Hematopoietic multipotent progenitor cell (in vitro differentiated cells): Measurements from ENCODE around the gene UGT2B17. TPM values are rescaled to one million over a fixed set of nuclear protein-coding genes. Genes with fewer than 3 reads are reported as not detected.
"Not testable (repeated sequence)": the region's sequence is repeated elsewhere in the genome, so short reads cannot be mapped to it uniquely, and the experiment has no call there.

Experiments used
- DNase-seq, 3 donors: peaks; one replicate each; pipeline ENCODE4 v3.0.0-alpha.2; 2011 to 2015; ENCODE audit warnings: low read depth in 2 of 3, low spot score in 2 of 3
- total RNA-seq: library from RNA; depleted of rRNA; stranded (reverse); fragments of >200 nt; gene quantifications from one replicate; pipeline ENCODE4 v1.2.3, GENCODE V29; 2012

The UGT2B17 gene
- not detected for total RNA-seq

GRCh38 chr4:68576272-68577125 is at the start of gene UGT2B17:
UGT2B17 (minus strand) TSS chr4:68576322; CDS start chr4:68568484, 7,838 bp downstream.
- DNase-seq: no peak

- not testable (repeated sequence) for DNase-seq
Measured at GRCh38 chr4:68622731-68623130, 46.6 kb upstream of the UGT2B17 start.

GRCh38 chr4:68617003-68617698 is 41.0 kb upstream of the UGT2B17 start:
- no peak for DNase-seq

- no peak for DNase-seq
Measured at GRCh38 chr4:68615699-68616422, 39.7 kb upstream of the UGT2B17 start.

- no peak for DNase-seq
Measured at GRCh38 chr4:68613752-68614151, 37.6 kb upstream of the UGT2B17 start.

- no peak for DNase-seq
Measured at GRCh38 chr4:68606240-68606639, 30.1 kb upstream of the UGT2B17 start.

GRCh38 chr4:68599150-68599549 is 23.0 kb upstream of the UGT2B17 start:
- no peak for DNase-seq

- no peak for DNase-seq
Measured at GRCh38 chr4:68597482-68597881, 21.4 kb upstream of the UGT2B17 start.

- DNase-seq: no peak
Measured at GRCh38 chr4:68594678-68595077, 18.6 kb upstream of the UGT2B17 start.

GRCh38 chr4:68593112-68593511 is 17.0 kb upstream of the UGT2B17 start:
- DNase-seq: no peak

- no peak for DNase-seq
Measured at GRCh38 chr4:68592673-68593072, 16.6 kb upstream of the UGT2B17 start.

- DNase-seq: no peak
Measured at GRCh38 chr4:68591204-68591603, 15.1 kb upstream of the UGT2B17 start.

- no peak for DNase-seq
Measured at GRCh38 chr4:68589790-68590189, 13.7 kb upstream of the UGT2B17 start.

GRCh38 chr4:68582339-68582717 is 6.2 kb upstream of the UGT2B17 start:
- DNase-seq: no peak

- no peak for DNase-seq
Measured at GRCh38 chr4:68581383-68582338, 5.5 kb upstream of the UGT2B17 start.

- no peak for DNase-seq
Measured at GRCh38 chr4:68577590-68577989, 1.5 kb upstream of the UGT2B17 start.

- DNase-seq: not testable (repeated sequence)
Measured at GRCh38 chr4:68575636-68576035, 486 bp downstream of the UGT2B17 start.

- no peak for DNase-seq
Measured at GRCh38 chr4:68575081-68575480, 1.0 kb downstream of the UGT2B17 start.

- DNase-seq: no peak
Measured at GRCh38 chr4:68572653-68573170, 3.4 kb downstream of the UGT2B17 start.

GRCh38 chr4:68570122-68570507 is 6.0 kb downstream of the UGT2B17 start:
- no peak for DNase-seq
